ENCODE results near the gene ACSL3.

DNA sequence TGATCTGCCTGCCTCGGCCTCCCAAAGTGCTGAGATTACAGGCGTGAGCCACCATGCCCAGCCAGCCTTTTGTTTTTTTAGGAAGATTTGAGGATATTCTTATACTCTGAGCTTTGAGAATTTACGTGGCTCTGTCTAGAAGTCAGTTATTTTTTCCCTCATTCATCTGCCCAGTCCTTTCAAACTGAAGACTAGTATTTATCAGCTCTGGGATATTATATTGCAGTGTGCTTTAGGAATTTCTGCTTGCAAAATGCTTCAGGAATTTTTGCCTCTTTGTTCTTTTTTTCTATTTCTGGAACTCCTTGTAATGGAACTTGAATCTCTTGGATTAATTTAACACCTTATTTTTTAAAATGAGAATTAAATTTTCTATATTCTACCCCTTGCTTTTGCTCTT lies 22.6 kb downstream of the ACSL3 start:
- TF ChIP-seq, protein P1, sequence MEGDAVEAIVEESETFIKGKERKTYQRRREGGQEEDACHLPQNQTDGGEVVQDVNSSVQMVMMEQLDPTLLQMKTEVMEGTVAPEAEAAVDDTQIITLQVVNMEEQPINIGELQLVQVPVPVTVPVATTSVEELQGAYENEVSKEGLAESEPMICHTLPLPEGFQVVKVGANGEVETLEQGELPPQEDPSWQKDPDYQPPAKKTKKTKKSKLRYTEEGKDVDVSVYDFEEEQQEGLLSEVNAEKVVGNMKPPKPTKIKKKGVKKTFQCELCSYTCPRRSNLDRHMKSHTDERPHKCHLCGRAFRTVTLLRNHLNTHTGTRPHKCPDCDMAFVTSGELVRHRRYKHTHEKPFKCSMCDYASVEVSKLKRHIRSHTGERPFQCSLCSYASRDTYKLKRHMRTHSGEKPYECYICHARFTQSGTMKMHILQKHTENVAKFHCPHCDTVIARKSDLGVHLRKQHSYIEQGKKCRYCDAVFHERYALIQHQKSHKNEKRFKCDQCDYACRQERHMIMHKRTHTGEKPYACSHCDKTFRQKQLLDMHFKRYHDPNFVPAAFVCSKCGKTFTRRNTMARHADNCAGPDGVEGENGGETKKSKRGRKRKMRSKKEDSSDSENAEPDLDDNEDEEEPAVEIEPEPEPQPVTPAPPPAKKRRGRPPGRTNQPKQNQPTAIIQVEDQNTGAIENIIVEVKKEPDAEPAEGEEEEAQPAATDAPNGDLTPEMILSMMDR (IDR thresholded peaks at IDR 0.05) = no peak
- TF ChIP-seq POLR2A (IDR thresholded peaks at IDR 0.05) (no peak), EP300 (IDR thresholded peaks at IDR 0.05) (no peak), POLR2AphosphoS5 (IDR thresholded peaks at IDR 0.05) (no peak)
